CD4-positive, alpha-beta T cell treated with Interleukin-2 at 100 ng/mL for 4 hours (primary cell): ENCODE measurements around the gene GLB1L2.

ENCODE experiments used
- DNase-seq: peaks from one replicate; pipeline ENCODE4 v3.0.0-alpha.2; 2020; ENCODE audit warnings: low spot score

The GLB1L2 gene

DNA sequence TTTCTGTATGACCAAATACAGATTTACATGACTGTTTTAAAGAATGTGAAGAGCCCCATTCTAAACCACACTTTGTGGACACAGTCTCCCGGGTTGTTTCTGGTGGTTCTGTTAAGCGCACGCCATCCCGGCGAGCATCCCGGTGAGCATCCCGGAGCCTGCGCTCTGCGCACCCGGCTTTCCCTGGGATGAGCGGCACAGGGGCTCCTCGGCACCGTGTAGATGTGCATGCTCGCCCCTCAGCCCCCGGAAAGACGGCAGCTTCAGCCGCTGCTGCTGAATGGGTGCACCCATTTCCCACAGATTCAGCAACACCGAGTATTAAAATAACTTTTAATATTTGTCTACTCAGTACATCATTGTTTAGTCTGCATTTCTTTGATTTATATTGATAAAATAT lies 36.0 kb downstream of the GLB1L2 start:
- no peak for DNase-seq

DNA sequence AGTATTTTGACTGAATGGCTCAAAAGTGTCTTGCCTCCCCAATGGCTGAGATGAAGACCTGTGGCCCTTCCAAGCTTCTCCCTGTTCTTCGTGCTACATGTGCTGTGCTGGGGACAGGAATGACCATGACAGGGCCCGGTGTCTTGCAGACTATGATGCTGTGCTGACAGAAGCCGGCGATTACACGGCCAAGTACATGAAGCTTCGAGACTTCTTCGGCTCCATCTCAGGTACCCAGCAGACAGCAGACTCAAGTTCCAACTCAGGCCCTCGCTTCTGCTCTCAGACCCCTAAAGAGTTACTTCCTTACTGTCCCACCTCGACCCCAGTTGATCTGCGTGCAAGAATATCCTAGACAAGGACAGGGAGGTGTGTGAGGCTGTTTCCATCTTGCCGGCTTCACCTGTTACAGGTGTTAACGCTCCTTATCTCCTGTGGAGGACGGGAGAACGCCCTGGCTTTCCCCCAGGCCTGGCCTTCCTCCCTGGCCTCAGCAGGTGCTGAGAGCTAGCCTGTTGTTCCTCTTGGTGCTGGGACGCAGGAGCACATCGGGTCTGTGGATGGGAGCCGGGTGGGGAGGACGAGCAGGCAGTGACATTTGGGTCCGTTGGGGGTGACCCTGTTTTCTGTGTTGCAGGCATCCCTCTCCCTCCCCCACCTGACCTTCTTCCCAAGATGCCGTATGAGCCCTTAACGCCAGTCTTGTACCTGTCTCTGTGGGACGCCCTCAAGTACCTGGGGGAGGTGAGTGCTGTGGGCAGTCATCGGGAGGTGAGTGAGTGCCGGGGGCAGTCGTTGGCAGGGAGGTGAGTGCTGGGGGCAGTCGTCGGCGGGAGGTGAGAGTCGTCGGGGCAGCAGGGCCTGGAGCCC lies 38.1 kb downstream of the GLB1L2 start:
- no peak for DNase-seq

DNA sequence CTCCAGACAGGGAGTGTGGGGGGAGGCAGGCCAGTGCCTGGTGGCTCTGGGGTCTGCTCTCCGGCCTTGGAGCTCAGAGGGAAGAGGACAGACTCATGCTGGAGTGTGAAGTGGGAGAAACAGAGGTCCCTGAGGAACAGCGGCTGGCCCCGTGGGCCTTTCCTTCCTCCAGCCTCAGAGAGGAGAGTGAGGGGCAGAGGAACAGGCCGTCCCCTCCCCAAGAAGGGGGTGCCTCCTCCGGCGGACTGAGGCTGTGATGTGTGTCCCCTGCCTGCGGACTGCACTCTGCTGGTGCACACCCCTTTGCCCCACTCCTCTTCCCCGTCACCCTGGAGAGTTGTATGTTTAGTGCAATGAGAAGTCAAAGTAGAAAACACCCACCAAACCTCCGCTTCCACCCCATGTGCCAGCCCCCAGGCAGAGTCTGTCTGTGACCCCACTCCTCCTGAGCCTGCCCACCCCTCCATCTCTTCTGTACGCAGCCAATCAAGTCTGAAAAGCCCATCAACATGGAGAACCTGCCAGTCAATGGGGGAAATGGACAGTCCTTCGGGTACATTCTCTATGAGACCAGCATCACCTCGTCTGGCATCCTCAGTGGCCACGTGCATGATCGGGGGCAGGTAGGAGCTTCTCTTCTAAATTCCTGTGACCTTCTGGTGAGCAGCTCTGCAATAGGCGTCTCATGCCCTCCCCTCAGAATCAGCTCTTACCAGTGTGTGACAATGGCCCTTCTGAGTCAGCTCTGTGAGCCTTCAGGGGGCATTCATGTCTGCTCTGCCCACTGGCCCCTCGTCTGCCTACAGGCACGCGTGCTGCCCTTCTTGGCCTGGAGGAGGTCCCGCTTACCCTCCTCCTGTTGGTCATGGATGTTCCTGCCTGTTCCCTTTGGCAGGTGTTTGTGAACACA lies 39.0 kb downstream of the GLB1L2 start:
- DNase-seq: no peak

DNA sequence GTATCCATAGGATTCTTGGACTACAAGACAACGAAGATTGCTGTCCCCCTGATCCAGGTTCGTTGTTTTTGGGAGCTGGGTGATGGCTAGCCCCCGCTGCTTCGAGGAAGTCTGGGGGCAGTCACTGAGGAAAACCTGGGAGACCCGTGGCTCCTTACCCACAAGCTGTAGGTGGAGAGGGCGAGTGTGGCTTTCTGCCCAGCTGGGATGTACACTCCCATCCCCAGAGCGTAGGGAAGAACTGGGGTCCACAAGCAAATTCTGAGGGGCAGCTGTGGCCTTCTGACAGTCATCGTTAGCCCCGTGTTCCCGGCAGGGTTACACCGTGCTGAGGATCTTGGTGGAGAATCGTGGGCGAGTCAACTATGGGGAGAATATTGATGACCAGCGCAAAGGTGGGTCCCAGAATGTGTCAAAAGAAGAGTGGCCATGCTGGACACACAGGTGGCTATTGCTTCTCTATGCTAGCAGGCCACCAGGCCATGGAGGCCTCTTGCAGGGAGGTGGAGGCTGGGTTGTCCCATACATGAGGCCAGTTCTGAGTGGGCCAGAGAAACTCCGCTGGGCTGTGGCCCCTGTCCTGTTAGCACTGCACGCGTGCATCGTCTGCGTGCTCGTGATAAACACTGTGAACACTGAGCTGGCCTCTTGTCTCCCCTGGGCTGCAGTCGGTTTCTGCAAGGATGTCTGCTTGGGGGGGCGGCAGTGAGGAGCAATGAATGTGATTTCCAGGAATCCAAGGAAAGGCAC lies 39.8 kb downstream of the GLB1L2 start:
- DNase-seq: no peak

DNA sequence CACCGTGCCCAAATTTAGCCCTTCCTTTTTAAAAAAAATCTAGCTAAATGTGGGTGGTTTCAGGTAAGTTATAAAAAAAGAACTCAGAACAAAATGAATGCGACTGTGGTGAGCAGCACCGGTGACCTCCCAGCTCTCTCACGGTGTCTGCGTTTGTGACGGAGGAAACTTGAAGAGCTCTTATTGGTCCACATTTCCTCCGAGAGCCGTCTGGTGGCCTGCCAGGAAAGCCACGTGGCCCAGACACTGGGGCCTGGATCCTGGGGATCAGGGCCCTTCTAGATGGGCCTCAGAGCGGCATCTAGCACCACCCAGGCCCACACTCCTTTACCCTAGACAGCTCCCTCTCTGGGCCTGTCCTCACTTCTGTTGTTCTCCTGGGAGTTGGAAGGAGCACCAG lies 40.7 kb downstream of the GLB1L2 start:
- no peak for DNase-seq

DNA sequence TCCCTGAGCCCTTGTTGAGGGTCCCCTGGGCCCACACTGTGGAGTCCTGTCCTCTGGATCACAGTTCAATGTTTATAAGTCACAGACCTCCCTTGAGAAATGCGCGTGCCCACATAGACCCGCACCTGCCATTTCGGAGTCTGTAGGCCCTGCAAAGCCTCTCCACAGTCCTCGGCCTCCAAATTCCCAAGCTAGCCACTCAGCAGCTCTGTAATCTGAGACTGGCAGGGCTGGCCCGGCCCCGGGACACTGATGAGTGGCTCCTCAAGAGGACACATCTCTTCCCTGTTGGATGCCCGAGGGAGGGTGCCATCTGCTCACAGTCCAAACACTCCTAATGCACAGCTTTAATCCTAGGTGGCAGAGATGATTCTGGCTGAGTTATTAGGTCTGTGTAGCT lies 41.2 kb downstream of the GLB1L2 start:
- DNase-seq: no peak

DNA sequence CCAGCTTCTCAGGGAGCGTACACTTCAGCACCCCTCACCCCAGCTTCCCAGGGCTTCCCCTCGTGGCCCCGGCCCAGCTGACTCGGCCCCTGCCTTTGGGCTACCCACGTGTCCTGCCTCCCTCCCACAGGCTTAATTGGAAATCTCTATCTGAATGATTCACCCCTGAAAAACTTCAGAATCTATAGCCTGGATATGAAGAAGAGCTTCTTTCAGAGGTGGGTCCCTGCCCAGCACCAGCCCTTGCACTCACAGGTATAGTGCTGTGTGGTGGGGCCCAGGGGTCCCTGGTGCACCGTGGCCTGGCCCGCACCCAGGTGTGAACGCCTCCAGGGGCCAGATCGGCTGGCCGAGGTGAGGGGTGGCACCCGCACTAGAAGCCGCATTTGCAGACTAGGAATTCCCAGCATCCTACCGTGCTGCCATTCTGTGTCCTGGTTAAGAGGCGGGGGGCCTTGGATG lies 41.8 kb downstream of the GLB1L2 start:
- DNase-seq: no peak

DNA sequence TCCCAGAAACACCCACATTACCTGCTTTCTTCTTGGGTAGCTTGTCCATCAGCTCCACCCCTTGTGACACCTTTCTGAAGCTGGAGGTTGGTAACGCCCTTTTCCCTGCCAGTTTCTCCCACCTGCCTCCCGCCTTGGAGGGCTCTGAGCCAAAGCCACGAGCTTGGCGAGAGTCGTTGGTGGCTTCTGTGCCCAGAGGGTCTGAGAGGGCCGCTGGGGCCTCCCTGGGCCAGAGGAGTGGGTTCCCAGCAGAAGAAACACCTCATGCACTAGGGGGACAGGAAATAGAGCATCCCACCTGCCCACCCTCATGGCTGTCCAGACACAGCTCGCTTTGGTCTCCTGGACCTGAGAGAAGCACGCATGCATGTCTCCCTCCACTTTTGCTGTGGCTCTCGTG lies 42.4 kb downstream of the GLB1L2 start:
- DNase-seq: no peak

DNA sequence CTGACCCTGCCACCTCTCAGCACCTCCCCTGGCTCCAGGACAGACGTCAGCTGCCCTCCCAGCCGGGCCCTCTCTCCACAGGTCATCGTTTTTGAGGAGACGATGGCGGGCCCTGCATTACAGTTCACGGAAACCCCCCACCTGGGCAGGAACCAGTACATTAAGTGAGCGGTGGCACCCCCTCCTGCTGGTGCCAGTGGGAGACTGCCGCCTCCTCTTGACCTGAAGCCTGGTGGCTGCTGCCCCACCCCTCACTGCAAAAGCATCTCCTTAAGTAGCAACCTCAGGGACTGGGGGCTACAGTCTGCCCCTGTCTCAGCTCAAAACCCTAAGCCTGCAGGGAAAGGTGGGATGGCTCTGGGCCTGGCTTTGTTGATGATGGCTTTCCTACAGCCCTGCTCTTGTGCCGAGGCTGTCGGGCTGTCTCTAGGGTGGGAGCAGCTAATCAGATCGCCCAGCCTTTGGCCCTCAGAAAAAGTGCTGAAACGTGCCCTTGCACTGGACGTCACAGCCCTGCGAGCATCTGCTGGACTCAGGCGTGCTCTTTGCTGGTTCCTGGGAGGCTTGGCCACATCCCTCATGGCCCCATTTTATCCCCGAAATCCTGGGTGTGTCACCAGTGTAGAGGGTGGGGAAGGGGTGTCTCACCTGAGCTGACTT lies 43.2 kb downstream of the GLB1L2 start:
- no peak for DNase-seq

DNA sequence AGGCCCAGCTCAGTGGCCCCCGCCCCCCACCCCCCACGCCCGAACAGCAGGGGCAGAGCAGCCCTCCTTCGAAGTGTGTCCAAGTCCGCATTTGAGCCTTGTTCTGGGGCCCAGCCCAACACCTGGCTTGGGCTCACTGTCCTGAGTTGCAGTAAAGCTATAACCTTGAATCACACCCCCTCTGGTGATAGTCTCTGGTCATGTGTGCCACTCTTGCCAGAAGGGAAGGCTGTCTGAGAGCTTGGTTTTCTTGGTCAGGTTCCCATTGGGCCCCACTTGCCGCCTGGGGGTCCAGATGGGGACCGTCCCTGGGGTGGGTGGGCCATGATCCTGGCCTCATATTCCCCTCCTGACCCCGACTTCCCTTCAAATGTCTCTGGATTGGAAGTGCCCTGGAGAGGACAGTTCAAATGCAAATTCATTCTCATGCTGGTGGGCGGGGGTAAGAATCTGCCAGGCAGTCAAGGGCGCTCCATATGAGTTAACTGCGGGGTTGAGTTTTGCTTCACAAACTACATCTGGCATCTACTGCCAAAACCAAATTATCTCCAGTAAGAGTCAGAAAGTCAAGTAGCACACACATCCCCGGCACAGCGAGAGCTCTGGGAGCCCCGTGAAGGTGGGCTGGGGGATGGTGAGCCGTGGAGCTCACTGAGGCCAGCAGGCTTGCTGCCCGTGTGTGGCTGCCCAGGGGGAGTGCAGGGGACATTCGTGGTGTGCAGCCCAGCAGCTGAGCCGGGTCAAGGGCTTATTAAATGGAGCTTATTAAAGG lies 44.5 kb downstream of the GLB1L2 start:
- DNase-seq: no peak

DNA sequence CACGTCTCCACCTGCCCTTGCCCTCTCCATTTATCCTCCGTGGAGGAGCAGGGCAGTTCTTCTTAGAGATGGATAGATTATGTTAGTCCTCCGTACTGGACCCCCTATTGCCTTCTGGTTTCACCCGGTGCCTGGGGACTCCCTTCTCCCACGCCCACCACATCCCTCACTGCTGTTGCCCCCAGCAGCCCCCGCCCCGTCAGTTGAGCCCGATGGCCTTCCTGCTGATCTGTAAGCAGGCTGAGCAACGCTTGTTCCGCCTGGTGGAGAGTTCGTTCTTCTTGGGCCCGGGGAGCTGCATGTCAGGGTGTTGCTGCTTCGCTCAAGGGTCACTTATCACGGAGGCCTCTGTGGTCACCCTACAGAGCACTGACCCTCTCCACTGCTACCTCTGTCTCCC lies 46.1 kb downstream of the GLB1L2 start:
- DNase-seq: no peak

DNA sequence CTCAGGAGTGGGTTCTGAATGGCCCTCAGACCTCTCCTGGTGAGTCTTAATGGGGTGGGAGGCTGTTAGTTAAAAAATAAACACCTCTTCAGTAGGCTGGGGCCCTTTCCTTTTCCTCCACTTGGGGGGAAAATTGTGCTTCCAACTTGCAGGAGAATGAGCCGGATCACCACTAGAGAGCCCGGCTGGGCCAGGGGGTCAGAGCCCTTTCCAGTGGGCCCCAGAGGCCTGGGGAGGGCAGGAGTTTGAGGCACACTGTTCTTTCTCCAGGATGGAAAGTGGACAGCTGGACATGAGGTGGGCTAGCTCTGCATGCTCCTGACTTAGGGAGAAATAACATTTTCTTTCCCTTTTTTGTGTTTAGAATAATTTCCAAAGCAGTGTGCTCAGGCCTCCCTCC lies 47.5 kb downstream of the GLB1L2 start:
- no peak for DNase-seq

DNA sequence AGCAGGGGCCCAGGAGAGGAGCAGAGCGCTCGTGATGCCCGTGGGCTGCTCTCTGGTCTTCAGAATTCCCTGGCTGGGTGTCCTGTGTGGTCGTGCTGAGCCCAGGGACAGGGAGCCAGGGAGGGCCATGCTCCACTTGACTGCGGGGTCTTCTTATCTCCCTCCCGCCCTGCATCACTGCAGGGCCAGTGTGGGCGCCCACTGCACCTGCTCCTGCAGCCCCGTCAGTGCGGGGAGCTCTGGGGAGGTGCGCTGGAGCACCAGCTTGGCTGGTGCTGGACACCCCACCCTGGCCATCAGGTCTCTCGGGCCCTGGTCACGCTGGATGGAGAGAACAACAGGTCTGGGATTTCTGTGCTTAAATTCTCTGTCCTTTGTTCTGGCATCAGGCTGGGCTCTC lies 48.4 kb downstream of the GLB1L2 start:
- DNase-seq: no peak

DNA sequence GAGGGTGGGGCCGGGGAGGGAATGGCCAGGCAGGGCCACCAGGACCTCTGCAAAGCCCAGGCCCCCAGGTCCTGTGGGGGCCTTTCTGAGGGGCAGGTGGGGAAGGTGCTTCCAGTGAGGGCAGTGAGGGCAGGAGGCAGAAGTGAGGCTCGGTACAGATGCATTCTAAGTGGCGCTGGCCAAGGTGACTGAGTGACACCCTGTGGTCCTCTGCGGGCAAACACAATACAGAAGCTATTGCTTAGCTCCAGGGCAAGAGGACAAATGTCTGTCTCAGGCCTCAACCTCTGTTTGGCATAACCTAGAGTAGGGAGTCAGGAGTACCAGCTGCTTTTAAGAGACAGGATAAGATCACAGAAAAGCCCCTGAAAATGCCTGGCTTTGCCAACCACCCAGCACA lies 49.0 kb downstream of the GLB1L2 start:
- no peak for DNase-seq

DNA sequence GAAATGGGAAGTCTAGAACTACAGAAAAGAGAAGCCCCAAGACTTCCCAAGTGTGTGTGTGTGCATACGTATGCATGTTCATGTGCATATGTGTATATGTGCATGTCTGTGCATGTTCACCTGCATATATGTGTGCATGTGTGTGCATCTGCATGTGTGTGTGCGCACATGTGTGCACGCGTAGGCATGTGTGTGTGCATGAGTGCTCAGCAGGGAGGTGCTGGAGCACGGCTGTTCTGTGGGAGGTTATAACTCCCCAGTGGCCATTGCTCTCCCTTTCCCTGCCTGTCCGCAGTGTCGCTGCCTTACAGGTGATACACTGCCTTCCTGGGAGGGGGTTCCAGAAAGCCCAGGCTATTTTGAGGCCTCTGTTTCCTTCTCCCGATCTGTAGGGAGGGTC lies 50.5 kb downstream of the GLB1L2 start:
- DNase-seq: no peak

DNA sequence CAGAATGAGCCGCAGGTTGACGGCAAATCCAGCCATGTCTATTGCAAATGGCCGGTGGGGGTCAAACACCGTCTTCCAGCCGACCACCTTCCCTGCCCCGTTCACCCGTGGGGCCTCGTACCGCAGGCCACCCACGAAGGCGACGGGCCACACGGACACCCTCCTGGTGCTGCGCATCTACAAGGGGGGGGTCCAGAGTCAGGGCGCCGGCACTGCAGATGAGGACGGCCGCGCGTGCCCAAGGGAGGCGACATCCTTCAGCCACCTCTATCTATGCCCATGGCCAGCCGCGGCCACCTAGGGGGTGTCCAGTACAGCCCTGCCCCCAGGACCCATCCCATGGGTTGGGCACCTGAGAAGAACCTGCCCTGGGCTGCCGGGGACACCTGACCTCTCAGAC lies 51.0 kb downstream of the GLB1L2 start:
- no peak for DNase-seq

DNA sequence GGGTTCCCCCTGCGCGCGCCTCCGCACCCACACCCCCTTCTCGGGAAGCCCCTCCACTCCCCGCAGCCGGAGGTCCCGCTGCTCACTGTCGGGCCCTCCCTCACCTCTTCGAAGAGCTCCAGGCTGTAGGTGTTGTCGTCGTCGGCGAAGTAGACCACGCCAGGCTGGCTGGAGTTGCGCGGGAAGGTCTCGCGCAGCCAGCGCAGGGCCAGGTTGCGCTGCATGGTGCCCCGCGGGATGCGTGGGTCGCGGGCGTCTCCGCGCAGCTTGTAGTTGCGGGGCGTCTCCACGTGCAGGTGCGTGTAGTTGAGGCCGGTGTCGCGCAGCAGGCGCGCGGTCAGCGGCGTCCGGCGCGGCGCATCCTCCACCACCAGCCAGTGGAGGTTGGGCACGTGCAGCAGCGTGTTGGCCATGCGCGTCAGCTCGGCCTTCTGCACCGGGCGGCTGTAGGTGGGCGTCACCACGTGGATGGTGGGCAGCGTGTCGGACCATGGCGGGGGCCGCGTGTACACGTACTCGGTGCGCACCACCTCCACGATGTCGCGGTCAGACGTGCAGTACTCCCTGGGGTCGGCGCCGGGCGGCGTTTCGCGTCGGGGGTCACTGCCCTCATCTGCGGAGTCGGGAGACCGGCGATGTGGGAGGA lies 51.9 kb downstream of the GLB1L2 start:
- DNase-seq: no peak

DNA sequence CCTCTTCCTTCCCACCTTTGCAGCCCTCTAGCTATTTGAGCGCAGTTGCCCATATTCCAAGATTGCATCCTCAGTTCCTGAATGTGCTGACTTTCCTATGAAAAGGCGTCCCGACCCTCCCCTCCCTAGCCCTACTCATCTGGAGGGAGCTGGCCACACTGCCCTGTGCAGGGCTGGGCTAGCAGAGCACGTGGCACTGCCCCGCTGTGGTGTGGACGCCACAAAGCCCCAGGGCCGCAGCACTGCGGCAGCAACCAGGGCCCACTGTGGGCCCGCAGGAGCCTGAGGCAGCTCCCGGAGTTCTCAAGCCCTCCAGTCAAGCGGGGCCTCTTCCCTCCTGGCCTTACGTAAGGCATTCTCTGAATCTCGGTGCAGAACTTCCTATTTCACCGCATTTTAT lies 52.6 kb downstream of the GLB1L2 start:
- DNase-seq: no peak

DNA sequence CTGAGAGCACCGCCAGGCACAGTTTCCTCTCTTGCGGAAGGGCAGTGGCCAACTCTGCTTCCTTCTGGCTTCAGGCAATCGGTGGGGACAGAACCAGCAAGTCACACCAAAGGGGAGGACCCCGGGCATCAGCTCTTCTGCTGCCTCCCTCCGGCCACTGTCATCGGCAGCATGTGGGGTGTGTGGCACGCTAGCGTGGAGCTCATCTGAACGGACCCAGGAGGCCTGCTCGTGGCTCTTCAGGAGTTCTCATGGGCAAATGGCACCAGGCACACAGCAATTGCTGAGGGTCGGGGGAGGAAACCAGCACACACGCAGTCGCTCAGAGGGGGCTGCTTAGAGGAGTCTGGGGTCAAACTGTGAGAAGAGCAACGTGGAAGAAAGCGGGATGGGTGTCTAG lies 53.4 kb downstream of the GLB1L2 start:
- DNase-seq: no peak

DNA sequence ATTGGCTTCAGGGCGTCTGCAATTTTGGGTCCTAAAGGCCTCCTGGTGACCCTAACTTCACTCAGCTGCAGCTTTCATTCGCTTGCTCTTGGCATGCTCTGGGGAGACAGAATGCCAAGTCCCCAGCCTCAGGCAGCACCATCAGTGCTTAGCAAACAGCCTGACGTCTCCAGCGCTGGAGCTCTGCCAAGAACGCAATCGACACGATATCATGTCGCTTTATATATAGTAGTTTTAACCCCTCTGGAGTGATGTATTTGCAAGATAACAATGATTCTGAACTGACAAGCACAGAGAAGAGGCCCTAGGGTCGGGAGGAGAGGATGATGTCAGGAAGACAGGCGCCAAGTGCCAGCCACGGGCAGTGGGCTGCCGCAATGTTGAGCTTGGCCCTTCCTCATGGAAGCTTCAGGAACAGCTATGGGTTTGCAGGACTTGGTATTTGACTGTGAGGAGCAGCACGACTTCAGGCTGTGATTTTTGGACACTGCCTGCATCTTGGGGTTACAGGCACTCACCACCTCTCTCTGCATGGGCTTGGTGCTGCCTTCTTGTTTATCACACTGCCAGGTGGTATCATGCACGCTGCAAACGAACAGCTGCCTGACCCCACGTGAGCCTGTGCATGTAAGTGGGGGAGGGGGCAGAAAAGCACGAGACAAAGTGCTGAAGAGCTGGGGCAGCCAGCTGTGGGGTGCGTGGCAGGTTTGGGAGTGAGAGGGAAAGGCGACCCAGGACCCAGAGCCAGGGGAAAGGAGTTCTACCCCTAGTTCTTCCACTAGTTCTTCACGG lies 54.2 kb downstream of the GLB1L2 start:
- DNase-seq: no peak
